ENCODE measurements around the gene HOTAIR. TPM values are rescaled to one million over a fixed set of nuclear protein-coding genes. Genes with fewer than 3 reads are reported as not detected.
A peak's percentile ranks its signal among the peaks of the same experiment; 100 is the strongest.

Gene HOTAIR
- polyA plus RNA-seq, 2 of the 4 experiments (the other 2 are of a cell fraction), result 0.67 to 0.71 TPM

DNA sequence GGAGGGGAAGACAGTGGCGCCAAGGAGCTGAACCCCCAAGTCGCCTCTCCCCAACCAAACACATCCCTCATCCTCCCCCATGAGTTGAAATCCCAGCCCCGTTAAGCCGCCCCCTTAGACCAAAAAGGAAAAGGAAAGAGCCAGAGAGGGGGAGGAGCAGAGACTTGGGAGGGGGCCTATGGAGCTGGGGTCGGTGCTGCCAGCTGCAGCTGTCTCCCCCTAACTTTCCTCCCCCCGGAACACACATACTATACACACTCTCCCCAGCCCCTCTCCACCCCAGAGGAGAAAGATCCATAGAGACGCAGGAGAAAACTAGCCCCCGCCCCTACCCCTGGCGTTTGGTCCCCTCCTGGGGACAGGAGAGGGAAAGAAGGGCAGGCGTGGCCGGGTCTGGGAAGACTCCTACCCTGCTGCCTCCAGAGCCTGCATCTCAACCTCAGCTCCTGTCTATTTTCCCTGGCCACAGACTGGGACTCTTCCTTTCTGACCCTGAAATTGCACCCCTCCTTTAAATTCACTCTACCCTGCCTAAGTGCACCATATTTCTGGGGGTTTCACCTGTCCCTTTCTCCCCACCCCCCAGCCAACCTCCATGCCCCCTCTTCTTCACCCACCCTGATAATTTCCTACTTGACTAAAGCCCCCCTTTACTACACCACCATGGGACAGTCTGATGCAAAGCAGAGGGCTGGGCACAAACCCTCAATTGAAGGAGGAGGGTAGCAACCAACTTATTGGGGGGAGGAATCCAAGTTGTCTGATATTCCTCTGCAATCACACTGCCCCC is 23.6 kb upstream of the HOTAIR start:
- FAIRE-seq (no peak), DNase-seq (ENCODE audit: low read depth in 1 of 2, low spot score in 1 of 2) (no peak), ATAC-seq (no peak)
- H3K4me2 ChIP-seq, result peak overlapping the region; percentile 87; the same call in 2 of the 3 replicates
- no peak for TF ChIP-seq CEBPB (IDR thresholded peaks at IDR 0.05)
- TF ChIP-seq RNF2 (IDR thresholded peaks at IDR 0.05; ENCODE audit: borderline replicate concordance, low read depth), result no peak
- TF ChIP-seq, protein P1, sequence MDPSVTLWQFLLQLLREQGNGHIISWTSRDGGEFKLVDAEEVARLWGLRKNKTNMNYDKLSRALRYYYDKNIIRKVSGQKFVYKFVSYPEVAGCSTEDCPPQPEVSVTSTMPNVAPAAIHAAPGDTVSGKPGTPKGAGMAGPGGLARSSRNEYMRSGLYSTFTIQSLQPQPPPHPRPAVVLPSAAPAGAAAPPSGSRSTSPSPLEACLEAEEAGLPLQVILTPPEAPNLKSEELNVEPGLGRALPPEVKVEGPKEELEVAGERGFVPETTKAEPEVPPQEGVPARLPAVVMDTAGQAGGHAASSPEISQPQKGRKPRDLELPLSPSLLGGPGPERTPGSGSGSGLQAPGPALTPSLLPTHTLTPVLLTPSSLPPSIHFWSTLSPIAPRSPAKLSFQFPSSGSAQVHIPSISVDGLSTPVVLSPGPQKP (IDR thresholded peaks at IDR 0.05; ENCODE audit: low read depth, low read length), result no peak
- no peak for TF ChIP-seq JUNB (IDR thresholded peaks at IDR 0.05)
- no peak for TF ChIP-seq RCOR1 (IDR thresholded peaks at IDR 0.05; ENCODE audit: low read depth, low read length)
- TF ChIP-seq RAD21 (conservative IDR thresholded peaks at IDR 0.05 in 1 of 2, IDR thresholded peaks at IDR 0.05 in 1 of 2), result no peak
- POLR2A ChIA-PET, result interaction anchor here (0.6 to 1.0 kb wide), 2 partner anchors 11 to 193 kb away, joined by 3 to 5 read pairs; no protein-coding TSS in a partner anchor
- H3K27ac ChIP-seq, result no peak overlapping the region
- no peak overlapping the region for H3K4me3 ChIP-seq
- CTCF ChIA-PET, result interaction anchor here (1.1 to 28.7 kb wide), 8 partner anchors 7 to 241 kb away, joined by 3 to 1074 read pairs (median 11); partner anchors contain the start of genes HOXC10, HOXC5 and SMUG1
- 81% methylated on average over 10 of the region's 11 CpGs for WGBS (ENCODE audit: missing lambda C conversion rate)
- peaks cover 14% of the 10 kb centered on the region for H3K4me1 ChIP-seq
- H3K9me3 ChIP-seq, result no peaks in the 10 kb centered on the region

DNA sequence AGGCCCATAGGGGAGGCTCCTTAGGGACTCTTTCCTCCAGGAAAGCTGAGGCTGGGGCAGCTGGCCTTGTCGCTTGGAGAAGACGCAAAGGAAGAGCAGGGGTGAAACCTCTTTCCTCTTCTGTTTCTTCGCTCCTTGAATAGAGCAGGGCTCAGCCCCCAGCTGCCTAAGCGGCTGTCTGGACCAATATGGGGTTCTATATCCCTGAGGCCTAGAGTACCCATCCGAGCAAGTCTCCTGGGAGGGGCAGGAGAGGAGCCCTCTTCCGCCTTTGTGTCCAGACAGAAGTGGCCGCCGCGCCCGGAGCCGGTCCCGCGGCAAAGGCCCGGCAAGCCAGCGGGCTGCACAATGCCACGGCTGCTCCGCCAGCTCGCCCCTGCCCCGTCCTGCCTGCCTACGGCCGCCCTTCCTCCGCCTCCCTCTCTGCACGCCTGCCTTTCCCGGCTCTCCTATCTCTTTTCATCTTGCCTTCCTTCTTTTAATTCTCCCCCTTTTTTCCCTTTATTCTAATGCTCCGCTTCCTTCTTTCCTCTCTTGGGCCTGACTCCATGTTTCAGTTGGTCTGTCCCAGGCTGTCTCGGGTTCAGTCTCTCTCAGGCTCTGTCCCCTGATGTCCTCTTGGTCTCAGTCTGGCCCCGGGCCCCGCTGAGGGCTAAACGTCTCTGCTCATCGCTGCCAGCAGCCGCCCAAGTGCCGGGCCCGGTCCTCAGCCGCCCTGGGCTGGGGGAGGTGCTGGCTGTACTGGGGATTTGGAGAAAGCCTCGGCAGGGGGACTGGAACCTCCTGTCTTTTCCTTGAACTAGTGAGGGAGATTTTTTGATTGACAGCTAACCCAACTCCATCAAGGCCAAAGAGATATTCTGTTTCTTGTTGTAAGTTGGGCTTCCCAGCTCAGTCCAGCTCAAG is 22.7 kb upstream of the HOTAIR start:
- Histone ChIP-seq H3K27ac (no peak overlapping the region), H3K4me2 (no peak overlapping the region), H3K4me1 (peaks cover 14% of the 10 kb centered on the region), H3K9me3 (no peaks in the 10 kb centered on the region), H3K4me3 (no peak overlapping the region)
- DNase-seq (ENCODE audit: low read depth in 1 of 2, low spot score in 1 of 2), result no peak
- 91% methylated on average over 35 of the region's 35 CpGs for WGBS (ENCODE audit: missing lambda C conversion rate)
- CTCF ChIA-PET, result interaction anchor here (0.5 to 28.7 kb wide), 8 partner anchors 8 to 310 kb away, joined by 3 to 1074 read pairs (median 5); partner anchors contain the start of genes HOXC10, HOXC5 and SMUG1
- ATAC-seq, result no peak
- FAIRE-seq, result no peak
- TF ChIP-seq ZNF302 (CRISPR knock-in tag; IDR thresholded peaks at IDR 0.05) (no peak), TP53 (CRISPR knock-in tag; IDR thresholded peaks at IDR 0.05) (no peak), ZFP36 (IDR thresholded peaks at IDR 0.05; ENCODE audit: borderline replicate concordance, partially characterized antibody) (no peak)
- POLR2A ChIA-PET, result interaction anchor here (0.6 kb wide), 1 partner anchor 194 kb away, joined by 5 read pairs; no protein-coding TSS in a partner anchor

DNA sequence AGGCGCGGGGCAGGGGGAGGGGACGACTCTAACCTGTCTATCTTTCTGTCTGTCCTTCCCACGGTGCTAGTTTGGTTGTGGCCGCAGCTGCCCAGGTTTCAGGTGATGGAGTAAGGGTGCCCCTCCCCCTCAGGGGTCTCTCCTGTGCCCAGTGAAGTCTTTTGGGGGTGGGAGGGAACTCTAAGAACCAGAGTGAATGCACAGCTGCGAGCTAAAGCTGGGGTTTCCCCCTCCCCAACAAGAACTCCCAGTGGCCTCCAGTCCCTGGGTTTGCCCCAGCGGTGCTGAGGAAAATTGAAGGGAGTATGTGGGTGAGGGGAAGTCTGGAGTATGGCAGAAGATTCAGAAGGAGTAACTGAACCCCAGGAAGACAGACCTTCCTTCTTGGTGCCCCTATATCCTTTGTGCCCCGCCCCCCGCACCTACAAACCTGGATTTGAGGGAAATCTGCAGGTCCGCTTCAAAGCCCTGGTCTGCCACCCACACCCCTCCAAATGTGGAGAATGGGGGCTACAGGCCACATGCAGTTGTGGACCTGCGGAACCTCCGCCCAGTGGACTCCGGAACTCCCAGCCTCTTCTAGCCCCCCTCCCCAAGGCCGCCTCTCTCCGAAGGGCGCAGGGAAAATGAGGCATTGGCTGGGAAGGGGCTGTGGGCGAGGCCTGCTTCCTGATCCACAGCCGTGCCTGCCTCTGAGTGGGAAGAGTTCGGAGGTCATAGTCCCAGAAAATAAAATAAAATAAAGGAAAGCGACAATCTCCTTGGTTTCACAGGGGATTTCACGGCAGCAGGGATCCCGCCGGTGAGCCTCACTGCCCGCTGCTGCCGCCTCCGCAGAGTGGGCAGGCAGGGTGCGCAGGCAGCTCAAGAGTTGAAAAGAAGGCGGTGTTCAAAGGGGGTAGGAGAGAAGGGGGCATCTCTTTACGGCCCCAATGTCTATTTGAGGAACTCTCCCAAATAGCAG is 21.8 kb upstream of the HOTAIR start:
- 83% methylated on average over 26 of the region's 29 CpGs for WGBS (ENCODE audit: missing lambda C conversion rate)
- peak overlapping the region; percentile 78 to 89 for H3K27ac ChIP-seq
- H3K4me3 ChIP-seq, result peak overlapping the region; percentile 37
- ChIA-PET POLR2A (no interaction called here), CTCF (interaction anchor here (0.7 to 28.7 kb wide), 8 partner anchors 7 to 294 kb away, joined by 3 to 1074 read pairs (median 6); partner anchors contain the start of genes HOXC10, HOXC5 and SMUG1)
- no peaks in the 10 kb centered on the region for H3K9me3 ChIP-seq
- no peak for TF ChIP-seq POLR2AphosphoS2 (conservative IDR thresholded peaks at IDR 0.05; ENCODE audit: low read length)
- TF ChIP-seq, protein P2, sequence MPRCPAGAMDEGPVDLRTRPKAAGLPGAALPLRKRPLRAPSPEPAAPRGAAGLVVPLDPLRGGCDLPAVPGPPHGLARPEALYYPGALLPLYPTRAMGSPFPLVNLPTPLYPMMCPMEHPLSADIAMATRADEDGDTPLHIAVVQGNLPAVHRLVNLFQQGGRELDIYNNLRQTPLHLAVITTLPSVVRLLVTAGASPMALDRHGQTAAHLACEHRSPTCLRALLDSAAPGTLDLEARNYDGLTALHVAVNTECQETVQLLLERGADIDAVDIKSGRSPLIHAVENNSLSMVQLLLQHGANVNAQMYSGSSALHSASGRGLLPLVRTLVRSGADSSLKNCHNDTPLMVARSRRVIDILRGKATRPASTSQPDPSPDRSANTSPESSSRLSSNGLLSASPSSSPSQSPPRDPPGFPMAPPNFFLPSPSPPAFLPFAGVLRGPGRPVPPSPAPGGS (IDR thresholded peaks at IDR 0.05), result 0 out of 3 replicates have a peak, but pooled peaks have one; percentile 4
- peak overlapping the region; percentile 50 for H3K4me2 ChIP-seq
- no peak for ATAC-seq
- DNase-seq (ENCODE audit: low read depth in 1 of 2, low spot score in 1 of 2), result no peak
- H3K4me1 ChIP-seq, result peaks cover 14% of the 10 kb centered on the region
- FAIRE-seq, result no peak

Measured in A549 (cell line).